K562 (cell line): Measurements from ENCODE around the gene MMS19. TPM values are rescaled to one million over a fixed set of nuclear protein-coding genes. Genes with fewer than 3 reads are reported as not detected.

Source experiments
- PML ChIP-seq: IDR thresholded peaks from 2 replicates; pipeline ENCODE4 v1.6.1; 2012; ENCODE audit warnings: low read length, inconsistent platforms
- RBM34 ChIP-seq: fragments of 200-400 bp; formaldehyde crosslinking; IDR thresholded peaks from 2 replicates; pipeline ENCODE4 v1.6.1; 2018; ENCODE audit warnings: low read length, borderline replicate concordance; ENCODE audit not compliant: insufficient read depth
- RBM39 ChIP-seq: fragments of 200-400 bp; formaldehyde crosslinking; optimal IDR thresholded peaks from 2 replicates; pipeline ENCODE3; 2018; ENCODE audit warnings: low read depth, low read length
- SP2 ChIP-seq: IDR thresholded peaks from 2 replicates; pipeline ENCODE4 v1.6.1; 2011; ENCODE audit warnings: mild to moderate bottlenecking, low read depth, low read length, moderate library complexity; ENCODE audit not compliant: poor library complexity, severe bottlenecking; ENCODE audit errors: extremely low read depth
- THRAP3 ChIP-seq: fragments of 450-650 bp; IDR thresholded peaks from 2 replicates; pipeline ENCODE4 v1.6.1; 2016; ENCODE audit warnings: mild to moderate bottlenecking, inconsistent platforms, borderline replicate concordance
- YY1 ChIP-seq, 3 experiments: IDR thresholded peaks; 2 replicates each; pipeline ENCODE4 v1.6.1; 2011; ENCODE audit warnings: low read length in 2 of 3, mild to moderate bottlenecking in 2 of 3, moderate library complexity in 2 of 3, borderline replicate concordance in 1 of 3, control low read depth in 1 of 3, low read depth in 1 of 3; ENCODE audit not compliant: insufficient read depth in 3 of 3, insufficient replicate concordance in 2 of 3, control insufficient read depth in 1 of 3, insufficient read length in 1 of 3; ENCODE audit errors: extremely low read depth in 1 of 3
- ZNF717 ChIP-seq: fragments of 250-450 bp; sonication (Bioruptor Pico); IDR thresholded peaks from 2 replicates; pipeline ENCODE4 v1.5.0; 2021
- polyA plus RNA-seq, 8 experiments: library from polyadenylated mRNA; depleted of rRNA in 4 of 8; stranded (reverse) in 5 of 8; unstranded in 3 of 8; fragments of >200 nt; fragmentation: Nextera tagmentation in 2 of 8; fragmentation: Illumina TruSeq in 1 of 8; extraction: Ambion mirVana in 2 of 8; extraction: Trizol in 1 of 8; gene quantifications; 2 replicates each; pipeline versions ENCODE4 v1.2.1 to v1.2.3, GENCODE V29; 2011 to 2014; ENCODE audit warnings: inconsistent platforms in 1 of 8, missing spikeins in 1 of 8
- total RNA-seq, 7 experiments: library from RNA; depleted of rRNA in 6 of 7; stranded (reverse); fragments of >200 nt in 6 of 7; fragmentation: Illumina TruSeq in 2 of 7; extraction: Trizol in 2 of 7; gene quantifications; 2 replicates each; pipeline versions ENCODE4 v1.2.1 to v1.2.3, GENCODE V29; 2011 to 2021; ENCODE audit warnings: low replicate concordance in 1 of 7
- TF ChIP-seq, protein P1 (sequence below): fragments of 250-450 bp; sonication (Bioruptor Pico); IDR thresholded peaks from 2 replicates; pipeline ENCODE4 v1.5.0; 2022; ENCODE audit warnings: mild to moderate bottlenecking
- TF ChIP-seq, protein P2 (sequence below), 2 experiments: fragments of 450-650 bp; conservative IDR thresholded peaks; 2 replicates each; pipeline ENCODE4 v1.6.1; 2017; ENCODE audit warnings: mild to moderate bottlenecking in 2 of 2, moderate library complexity in 2 of 2

MMS19 gene
- total and polyA plus RNA-seq, 9 of the 15 experiments (the other 6 are each of a cell fraction or from before 2014, with no cell fraction given) = 40.1 to 110 (median 62.9) TPM

GRCh38 chr10:97426776-97427570 is 71.2 kb downstream of the MMS19 start (continued):
- TF ChIP-seq SP2 (no peak), RBM34 (no peak), YY1 (IDR thresholded peaks at IDR 0.05; ENCODE audit: borderline replicate concordance in 1 of 3, control insufficient read depth in 1 of 3, extremely low read depth in 1 of 3, insufficient read depth in 3 of 3, insufficient read length in 1 of 3, insufficient replicate concordance in 2 of 3, low read depth in 1 of 3, low read length in 2 of 3) (peak in 1 of 3 experiments; percentile 25), ZNF717 (CRISPR knock-in tag) (no peak), PML (no peak), RBM39 (no peak), THRAP3 (no peak)
- TF ChIP-seq, protein P1, sequence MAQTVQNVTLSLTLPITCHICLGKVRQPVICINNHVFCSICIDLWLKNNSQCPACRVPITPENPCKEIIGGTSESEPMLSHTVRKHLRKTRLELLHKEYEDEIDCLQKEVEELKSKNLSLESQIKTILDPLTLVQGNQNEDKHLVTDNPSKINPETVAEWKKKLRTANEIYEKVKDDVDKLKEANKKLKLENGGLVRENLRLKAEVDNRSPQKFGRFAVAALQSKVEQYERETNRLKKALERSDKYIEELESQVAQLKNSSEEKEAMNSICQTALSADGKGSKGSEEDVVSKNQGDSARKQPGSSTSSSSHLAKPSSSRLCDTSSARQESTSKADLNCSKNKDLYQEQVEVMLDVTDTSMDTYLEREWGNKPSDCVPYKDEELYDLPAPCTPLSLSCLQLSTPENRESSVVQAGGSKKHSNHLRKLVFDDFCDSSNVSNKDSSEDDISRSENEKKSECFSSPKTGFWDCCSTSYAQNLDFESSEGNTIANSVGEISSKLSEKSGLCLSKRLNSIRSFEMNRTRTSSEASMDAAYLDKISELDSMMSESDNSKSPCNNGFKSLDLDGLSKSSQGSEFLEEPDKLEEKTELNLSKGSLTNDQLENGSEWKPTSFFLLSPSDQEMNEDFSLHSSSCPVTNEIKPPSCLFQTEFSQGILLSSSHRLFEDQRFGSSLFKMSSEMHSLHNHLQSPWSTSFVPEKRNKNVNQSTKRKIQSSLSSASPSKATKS (CRISPR knock-in tag) = no peak
- TF ChIP-seq, protein P2, sequence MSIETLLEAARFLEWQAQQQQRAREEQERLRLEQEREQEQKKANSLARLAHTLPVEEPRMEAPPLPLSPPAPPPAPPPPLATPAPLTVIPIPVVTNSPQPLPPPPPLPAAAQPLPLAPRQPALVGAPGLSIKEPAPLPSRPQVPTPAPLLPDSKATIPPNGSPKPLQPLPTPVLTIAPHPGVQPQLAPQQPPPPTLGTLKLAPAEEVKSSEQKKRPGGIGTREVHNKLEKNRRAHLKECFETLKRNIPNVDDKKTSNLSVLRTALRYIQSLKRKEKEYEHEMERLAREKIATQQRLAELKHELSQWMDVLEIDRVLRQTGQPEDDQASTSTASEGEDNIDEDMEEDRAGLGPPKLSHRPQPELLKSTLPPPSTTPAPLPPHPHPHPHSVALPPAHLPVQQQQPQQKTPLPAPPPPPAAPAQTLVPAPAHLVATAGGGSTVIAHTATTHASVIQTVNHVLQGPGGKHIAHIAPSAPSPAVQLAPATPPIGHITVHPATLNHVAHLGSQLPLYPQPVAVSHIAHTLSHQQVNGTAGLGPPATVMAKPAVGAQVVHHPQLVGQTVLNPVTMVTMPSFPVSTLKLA (conservative IDR thresholded peaks at IDR 0.05) = no peak
- TF ChIP-seq, all 486 proteins: peak for 8
